NK-92 treated with Interleukin-12 subunit alpha and Interleukin-12 subunit beta, amount 100 ng/mL, for 24 hours (cell line): Measurements from ENCODE around the gene COX15.
"Not testable (repeated sequence)": the region's sequence is repeated elsewhere in the genome, so short reads cannot be mapped to it uniquely, and the experiment has no call there.

Experiments used
- DNase-seq: peaks from one replicate; lab custom pipeline; 2025; lab: John Stamatoyannopoulos, UW

COX15 gene

DNA sequence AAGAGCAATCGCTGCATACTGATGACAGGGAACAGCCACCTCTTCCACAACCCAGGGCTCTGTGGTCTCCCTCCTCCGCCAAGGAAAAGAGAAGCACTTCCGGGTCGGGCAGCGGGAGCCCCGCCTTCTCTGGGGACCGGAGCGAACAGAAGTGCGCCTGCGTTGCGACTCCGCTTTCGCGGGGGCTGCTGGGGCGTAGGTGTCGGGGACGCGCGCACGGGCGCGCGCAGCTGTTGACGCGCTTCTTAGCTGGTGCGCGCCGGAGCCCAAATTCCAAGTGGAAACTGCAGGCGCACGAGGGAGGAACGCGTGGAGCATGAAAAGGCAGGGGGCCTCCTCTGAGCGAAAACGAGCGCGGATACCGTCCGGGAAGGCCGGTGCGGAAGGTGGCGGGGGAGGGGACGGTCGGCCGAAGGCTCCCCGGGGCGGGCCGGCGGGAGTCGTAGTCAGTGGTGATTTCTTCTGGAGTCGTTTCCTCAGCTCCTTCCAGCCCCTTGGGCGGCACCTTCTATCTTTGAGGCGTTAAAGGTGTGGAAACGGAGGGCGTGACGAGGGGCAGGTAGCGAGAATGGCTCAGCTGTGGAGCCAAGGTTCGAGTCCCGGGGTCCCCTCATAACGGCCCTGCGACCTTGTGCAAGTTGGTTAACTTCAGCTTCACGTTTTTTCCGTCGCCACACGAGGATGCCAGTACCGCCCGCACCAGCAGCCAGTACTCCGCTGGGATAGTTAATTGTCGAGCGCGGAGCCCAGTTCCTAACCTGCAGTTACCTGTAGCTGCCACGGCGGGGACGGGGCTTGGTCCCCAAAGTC, at the start of gene COX15, which contains the start of gene CUTC:
Gene COX15, minus strand, starts transcription at position 95 of the 810 bp plus-strand sequence. Its CDS starts 78 bp downstream, at position 17.
Gene CUTC, plus strand, starts transcription at position 202 of the 810 bp plus-strand sequence. Its CDS starts 115 bp downstream, at position 317.
- peak; percentile 92 for DNase-seq

DNA sequence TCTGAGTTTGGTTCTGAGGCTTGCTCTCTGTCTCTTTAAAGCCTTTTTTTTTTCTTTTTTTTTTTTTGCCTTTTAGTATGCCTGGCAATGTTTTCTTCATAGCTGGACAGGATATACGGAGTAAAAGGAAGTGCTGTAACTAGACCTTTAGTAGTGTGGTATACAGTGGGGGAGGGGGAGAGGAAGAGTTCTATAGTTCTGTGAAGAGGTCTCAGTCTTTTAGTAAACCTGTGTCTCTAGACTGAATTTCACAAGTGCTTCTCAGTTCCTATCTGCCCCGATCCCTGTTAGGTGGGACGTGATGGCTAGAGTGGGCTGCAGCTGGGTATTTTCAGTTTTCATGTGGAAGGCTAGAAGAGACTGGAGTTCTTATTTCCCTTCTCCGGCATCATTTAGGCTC, 47.4 kb upstream of the COX15 start:
- no peak for DNase-seq

- DNase-seq, result no peak
Observed at GRCh38 chr10:99777918-99778714, 46.2 kb upstream of the COX15 start.

DNA sequence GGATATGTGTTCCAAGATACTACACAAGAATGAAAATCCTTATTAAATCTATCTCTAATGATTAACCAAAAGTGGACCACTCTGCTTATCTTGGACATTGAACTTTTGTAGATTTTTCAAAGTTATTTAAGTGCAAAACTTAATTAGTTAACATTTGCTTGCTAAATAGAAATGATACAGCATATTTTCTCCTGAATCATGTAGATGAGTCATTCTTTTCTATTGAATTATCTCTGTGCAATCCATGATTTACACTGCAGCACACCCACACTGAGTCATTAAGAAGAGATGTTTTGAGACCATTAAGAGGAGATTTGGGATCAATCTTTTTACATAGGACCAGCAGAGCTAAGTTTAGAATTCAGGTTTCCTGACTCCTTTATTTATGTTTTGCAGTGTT, 43.9 kb upstream of the COX15 start:
- DNase-seq, result no peak

GRCh38 chr10:99770408-99771045, 38.6 kb upstream of the COX15 start:
- DNase-seq, result no peak

DNA sequence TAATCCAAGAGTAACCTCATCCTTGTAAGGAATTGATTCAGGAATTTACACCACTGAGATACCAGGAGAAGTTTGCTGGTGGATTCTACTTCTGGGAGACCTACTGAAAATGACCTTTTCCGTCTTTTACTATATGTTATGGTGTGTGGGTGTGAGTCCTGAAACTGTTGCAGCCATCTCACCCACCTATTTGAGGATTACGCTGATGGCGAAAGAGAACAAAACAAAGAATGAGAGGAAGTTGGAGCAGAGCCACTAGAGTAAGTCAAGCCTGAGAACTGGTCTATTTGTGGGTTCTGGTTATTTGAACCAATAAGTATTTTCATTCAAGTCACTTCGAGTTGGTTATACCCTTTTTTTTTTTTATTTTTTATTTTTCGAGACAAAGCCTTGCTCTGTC, 37.8 kb upstream of the COX15 start:
- no peak for DNase-seq

GRCh38 chr10:99768556-99768955, 36.6 kb upstream of the COX15 start:
- DNase-seq, result no peak

DNA sequence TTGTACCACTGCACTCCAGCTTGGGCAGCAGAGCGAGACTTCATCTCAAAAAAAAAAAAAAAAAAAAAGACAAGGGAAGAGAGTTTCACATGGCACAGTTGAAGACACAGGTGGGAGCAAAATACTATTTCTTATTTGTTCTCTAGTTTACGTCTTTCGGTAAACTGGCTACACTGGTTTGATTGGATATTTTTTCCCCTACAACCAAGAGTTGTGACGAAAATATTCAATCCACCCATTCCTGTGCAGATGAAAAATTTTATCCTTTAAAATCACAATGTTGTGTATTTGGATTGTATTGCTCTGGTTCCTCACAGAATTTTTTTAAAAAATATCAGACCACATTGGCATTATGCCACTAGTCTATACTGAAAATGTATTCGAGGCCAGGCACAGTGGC, 36.0 kb upstream of the COX15 start:
- no peak for DNase-seq

GRCh38 chr10:99766302-99766681, 34.4 kb upstream of the COX15 start:
- peak; percentile 34 for DNase-seq

DNA sequence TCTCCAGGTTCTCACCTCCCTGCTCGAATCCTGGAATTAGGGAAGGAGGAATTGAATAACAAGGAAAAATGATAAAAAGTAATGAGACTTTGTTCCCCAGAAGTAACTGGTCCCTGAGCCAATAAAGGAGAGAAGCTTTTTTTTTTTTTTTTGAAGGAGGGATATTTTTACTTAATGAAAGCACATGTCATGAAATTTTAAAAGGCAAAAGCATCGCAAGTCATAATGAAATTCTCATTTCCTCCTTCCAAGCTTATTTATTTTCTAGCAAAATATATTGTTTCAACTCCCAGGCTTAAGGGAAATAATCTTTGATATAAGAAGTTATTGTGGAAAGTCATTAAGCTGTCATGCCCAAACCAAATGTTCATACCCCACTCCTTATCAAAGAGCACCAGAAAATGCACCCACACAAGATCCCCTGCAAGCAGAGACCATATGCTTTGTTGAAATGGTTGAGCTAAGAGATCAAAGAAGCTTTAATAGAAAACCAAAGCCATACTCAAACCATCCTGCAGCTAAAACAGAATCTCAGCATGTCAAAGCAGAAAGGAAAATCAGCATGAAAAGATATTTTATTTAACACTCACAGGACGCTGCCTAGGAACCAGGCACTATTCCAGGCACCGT, 33.9 kb upstream of the COX15 start:
- no peak for DNase-seq

GRCh38 chr10:99761365-99761764, 29.4 kb upstream of the COX15 start:
- DNase-seq, result no peak

GRCh38 chr10:99760321-99760720, 28.4 kb upstream of the COX15 start:
- DNase-seq, result no peak

GRCh38 chr10:99758211-99758891, 26.4 kb upstream of the COX15 start:
- no peak for DNase-seq

GRCh38 chr10:99756159-99756558, 24.2 kb upstream of the COX15 start:
- DNase-seq, result no peak

DNA sequence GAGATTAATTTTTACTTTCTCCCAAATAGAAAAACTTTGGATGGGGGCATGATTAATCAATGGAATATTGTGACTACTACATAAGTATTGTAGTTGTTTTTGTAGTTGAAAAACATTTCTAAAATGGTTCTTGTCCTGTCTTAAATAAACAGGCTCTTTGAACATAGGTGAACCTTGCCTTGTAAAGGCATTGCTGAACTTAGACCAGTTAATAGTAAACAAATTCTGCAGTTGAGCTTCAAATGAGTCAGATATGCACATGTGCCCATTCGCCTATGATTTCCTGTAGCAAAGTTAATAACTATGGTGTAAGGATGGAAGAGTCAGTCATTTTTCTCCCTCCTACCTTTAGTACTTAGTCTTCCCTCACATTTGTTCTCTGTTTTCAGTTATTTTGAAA, 22.7 kb upstream of the COX15 start:
- no peak for DNase-seq

DNA sequence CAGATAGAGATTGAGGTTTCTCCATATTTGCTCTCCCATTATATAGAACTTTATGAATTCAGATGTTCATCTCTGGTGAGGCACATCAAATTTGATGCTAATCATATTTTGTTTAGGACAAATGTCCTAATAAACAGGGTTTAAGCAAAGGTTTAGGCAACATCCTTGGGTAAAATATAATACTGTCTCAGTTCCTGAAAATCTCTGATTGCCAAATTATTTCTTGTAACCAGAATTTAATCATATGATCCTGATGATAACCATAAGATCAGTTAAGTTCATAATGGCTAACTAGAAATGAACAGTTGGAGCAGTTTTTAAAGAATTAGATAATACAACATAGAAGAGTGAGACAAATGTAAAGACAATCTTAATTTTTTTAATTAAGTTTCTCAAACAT, 18.7 kb upstream of the COX15 start:
- no peak for DNase-seq

DNA sequence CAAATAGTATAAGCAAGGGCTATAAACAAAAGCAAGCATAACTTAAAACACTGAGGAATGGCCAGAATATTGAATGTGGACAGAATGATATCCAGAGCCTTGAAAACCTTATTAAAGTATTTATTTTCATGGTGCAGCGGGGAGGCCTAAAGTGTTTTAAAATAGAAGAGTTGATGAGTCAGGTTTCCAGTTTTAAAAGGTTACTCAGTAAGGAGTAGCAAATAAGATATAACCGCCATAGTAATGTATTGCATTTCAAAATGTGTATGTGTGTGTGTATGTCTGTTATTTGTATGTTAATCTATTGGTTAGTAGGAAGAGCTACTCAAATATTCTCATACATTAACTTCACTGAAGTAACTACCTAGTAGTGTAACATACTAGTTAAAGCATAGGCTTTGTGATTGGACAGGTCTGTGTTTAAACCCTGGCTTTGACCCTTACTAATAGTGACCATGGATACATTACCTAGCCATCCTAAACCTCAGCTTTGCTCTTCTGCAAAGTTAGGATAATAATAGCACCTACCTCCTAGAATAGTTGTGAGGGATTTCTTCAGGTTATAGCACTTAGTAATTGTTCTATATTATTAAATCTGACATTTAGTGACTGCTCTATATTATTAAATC, 17.0 kb upstream of the COX15 start:
- no peak for DNase-seq

DNA sequence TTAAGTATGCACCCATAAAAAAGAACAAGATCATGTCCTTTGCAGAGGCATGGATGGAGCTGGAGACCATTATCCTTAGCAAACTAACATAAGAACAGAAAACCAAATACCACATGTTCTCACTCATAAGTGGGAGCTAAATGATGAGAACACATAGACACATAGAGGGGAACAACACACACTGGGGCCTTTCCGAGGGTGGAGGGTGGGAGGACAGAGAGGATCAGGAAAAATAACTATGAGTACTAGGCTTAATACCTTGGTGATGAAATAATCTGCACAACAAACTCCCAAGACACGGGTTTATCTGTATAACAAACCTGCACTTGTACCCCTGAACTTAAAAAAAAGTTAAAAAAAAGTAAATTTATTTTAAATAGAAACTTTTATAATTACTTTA, 14.2 kb upstream of the COX15 start:
- not testable (repeated sequence) for DNase-seq

- no peak for DNase-seq
Observed at GRCh38 chr10:99743841-99744240, 11.9 kb upstream of the COX15 start.

DNA sequence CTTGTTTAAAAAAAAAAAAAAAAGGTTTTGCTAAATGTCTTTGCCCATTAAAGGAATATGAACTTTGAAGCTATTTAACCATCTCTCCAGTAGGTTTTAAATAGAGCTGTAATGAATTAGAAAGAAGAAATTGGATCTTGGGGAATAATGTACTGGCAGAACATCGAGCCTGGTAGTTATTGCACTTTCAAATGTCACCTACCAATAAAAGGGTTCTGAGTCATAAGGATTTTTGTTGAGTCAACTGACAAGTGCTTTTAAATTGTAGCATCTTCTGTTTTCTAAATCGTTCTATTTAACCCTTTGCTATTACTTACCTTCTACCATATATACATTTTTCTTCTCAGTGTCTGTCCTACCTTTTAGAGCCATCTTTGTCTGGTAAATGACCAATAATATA, 10.8 kb upstream of the COX15 start:
- DNase-seq, result no peak

GRCh38 chr10:99742254-99742653, 10.3 kb upstream of the COX15 start:
- DNase-seq, result no peak
